NCI-H1436 treated with DMSO at 0.1 percent for 48 hours (cell line): Measurements from ENCODE around the gene ITGB5.

Experiments
- DNase-seq: peaks from one replicate; lab custom pipeline; 2025; lab: John Stamatoyannopoulos, UW

ITGB5 gene

DNA sequence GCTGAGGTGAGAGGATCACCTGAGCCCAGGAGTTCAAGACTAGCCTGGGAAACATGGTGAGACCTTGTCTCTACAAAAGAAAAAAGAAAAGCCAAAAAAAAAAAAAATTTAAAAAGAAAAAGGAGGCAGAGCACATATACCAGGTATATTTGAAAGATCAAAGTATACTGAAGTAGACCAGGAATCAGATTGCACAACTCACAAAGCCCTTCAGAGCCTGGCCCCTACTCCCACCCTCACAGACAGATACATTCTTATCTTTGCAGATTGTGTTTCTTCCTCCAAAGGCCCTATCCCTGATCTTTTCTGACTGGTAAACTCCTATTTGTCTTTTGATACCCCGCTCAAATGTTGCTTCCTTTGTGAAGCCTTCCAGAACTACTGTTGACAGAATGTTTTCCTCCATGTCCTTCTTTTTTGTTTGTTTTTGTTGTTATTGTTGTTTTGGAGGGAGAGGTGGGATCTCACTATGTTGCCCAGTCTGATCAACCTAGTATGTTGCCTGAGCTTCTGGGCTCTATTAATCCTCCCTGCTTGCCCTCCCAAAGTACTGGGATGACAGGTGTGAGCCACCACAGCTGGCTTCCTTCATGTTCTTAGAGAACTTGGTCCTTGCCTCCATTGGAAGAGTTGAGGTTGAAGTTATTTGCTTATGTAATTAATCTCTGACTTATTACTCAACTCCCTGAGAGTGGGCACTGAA, 9.8 kb upstream of the ITGB5 start:
- DNase-seq: no peak

DNA sequence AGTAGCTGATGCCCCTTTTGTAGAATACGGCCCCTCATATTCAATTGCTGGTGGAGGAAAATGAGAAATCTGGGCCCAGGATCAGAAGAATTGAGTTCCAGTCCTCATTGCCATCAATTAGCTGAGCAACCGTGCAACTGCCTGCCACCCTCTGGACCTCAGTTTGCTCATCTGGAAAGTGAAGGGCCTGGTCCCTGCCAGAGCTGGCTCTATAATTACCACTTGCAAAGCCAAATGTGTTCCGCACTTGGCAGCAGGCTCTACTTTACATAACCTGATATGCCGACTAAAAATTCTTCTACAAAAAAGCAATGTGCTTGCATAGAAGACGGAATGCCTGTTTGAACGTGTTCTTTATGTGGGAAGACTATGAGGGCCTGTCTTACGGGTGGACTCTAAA, 8.6 kb upstream of the ITGB5 start:
- no peak for DNase-seq

- no peak for DNase-seq
Observed at GRCh38 chr3:124893526-124893925, 6.4 kb upstream of the ITGB5 start.

DNA sequence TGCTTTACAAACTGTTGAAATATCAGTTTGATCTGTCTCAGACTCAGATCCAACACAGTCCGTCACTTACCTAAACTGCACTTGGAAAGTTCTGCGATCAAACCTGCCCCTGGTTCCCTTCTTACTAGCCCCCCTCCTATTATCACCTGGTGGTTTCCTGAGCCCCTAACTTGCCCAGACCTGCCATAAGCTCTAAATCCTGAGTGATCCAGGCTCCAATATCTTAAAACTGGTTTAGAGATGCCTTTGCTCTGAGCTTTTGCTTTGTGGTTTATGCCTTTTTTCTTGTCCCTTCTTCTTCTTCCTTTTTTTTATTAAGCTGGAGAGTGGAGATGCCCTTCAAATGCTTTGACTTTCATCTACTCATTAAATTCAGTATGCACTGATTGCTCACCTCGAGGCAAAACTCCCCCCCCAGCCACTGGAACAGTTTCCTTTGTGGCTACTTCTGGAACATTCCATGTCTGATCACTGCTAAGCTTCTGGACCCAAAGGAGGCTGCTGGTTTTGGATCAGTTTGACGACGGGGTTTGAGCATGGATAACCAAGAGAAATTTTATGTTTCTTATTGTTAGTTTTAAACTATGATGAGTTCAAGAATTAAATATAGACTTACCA, 3.5 kb upstream of the ITGB5 start:
- DNase-seq: no peak

DNA sequence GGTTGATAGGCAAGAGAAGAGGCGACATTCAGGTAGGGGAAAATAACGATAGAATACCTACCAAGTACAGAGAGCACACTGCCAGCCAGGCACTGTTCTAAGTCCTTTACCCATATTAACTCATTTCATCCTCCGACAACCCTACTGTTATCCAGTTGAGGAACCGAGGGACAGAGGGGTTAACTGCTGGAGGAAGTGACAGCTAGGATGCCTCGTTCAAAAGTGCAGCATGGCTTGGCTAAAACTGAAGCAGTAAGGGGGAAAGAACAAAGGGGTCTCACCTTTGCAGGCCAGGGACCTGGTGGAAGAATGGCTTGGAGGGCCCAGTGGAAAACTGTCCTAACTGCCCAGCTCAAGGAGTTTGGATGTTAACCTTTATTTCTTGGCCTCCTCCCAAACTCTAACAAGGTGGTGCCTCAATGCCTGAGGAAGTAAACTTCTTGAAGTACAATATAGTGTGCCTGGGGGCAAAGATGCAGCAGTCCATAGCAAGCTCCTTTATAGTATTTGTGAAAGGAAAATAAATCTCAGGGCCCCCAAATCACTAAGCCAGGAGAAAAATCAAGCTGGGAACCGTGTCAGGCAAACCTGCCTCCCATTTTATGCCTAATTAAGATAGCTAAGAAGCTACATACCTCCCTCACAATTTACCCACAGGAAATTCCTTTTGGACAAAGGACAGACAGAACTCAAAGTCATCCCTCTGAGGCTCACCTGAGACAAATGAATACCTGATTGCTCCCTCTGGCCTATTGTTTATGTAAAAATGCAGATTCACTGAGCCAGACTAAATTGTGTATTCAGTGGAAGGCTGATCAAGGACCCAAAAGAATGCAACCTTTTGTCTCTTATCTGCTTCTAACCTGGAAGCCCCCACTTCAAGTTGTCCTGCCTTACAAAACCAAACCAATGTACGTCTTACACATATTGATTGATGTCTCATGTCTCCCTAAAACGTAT, 1.6 kb upstream of the ITGB5 start:
- DNase-seq: no peak

GRCh38 chr3:124887932-124888298, 750 bp upstream of the ITGB5 start:
- no peak for DNase-seq

DNA sequence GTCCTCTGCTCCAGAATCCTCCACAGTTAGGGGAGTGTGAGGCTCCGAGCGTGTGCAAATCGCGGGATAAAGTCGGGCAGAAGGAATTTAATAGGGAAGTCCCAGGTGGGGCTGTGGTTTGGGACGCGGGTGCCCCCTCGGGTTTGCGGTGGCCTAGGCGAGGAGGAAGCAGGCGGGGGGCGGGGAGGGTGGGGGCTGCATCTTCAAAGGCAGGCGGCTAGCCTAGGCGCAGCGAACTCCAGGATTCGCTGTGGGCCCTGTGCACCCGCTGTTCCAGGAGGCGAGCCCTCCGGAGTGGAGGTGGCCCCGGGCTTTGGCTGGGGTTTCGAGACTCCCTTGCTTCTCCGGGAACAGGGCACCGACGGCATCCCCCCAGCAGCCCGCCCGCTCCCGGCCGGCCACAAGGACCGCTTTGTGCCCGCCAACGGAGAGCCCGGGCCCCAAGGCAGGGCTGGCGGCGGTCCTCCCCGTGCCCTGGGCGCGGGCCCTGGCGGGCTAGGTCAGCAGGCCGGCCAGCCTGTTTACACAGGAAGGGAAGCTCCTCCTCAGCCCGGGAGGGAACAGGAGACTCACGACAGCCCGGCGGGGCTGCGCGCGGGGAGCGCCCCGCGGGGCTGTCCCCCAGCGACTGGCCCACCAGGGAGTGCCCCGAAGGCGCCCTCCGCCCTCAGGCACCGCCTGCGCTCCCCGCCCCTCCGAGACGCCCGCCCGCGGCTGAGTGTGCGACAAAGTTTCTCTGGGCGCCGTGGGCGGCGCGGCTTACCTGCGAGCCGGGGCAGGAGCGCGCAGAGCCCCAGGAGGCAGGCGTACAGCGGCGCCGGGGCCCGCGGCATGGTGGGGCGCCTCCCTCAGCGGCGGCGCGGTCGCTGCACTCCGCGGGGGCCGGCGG, 753 bp downstream of the ITGB5 start:
- DNase-seq: no peak

- no peak for DNase-seq
Observed at GRCh38 chr3:124885466-124886167, 1.5 kb downstream of the ITGB5 start.

DNA sequence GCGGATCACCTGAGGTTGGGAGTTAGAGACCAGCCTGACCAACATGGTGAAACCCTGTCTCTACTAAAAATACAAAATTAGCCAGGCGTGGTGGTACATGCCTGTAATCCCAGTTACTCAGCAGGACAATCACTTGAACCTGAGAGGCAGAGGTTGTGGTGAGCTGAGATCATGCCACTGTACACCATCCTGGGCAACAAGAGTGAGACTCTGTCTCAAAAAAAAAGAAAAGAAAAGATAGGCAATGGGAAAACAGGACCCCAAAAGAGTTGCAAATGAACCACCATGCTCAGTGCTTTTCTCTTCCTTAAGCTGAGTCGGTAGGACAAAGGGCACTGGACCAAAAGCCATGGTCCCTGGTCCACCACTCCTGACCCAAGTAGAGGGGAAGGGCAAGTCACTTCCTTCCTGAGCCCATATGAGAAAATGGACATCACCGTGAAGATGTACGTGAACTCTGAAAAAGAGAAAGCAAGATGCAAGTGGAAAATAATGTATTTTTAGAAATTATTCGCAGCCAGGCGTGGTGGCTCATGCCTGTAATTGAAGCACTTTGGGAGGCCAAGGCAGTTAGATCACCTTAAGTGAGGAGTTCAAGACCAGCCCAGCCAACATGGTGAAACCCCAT, 2.6 kb downstream of the ITGB5 start:
- no peak for DNase-seq

DNA sequence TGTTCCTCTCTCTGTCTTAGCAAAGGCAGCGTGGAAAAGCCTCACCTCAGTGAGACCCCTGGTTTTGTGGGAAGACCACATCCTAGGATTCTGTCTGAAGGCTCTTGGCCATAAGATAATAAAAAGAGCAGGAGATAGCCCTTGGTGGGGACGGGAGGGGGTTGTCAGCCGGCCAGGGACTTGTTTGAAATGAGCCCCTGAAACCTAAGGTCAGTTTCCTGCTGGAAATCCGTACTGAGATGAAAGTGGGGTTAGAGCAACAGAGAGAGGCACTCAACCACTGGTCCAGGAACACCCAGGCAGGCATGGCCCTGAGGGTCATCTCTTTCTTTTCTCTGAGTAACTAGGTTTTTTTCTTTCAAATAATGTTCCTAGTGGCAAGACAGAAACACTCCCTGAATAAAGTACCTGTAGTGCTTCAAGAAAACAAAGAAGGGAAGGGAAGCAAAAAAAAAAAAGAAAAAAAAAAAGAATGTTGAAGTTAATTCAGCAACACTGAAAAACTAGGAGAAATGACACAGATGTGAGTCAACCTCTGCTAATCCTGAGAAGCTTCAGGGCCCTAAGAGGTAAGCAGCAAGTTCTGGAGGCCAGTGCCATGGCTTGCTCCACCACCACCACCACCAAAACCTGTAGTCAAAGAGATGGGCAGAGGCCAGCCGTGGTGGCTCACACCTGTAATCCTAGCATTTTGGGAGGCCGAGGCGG, 3.2 kb downstream of the ITGB5 start:
- DNase-seq: no peak

DNA sequence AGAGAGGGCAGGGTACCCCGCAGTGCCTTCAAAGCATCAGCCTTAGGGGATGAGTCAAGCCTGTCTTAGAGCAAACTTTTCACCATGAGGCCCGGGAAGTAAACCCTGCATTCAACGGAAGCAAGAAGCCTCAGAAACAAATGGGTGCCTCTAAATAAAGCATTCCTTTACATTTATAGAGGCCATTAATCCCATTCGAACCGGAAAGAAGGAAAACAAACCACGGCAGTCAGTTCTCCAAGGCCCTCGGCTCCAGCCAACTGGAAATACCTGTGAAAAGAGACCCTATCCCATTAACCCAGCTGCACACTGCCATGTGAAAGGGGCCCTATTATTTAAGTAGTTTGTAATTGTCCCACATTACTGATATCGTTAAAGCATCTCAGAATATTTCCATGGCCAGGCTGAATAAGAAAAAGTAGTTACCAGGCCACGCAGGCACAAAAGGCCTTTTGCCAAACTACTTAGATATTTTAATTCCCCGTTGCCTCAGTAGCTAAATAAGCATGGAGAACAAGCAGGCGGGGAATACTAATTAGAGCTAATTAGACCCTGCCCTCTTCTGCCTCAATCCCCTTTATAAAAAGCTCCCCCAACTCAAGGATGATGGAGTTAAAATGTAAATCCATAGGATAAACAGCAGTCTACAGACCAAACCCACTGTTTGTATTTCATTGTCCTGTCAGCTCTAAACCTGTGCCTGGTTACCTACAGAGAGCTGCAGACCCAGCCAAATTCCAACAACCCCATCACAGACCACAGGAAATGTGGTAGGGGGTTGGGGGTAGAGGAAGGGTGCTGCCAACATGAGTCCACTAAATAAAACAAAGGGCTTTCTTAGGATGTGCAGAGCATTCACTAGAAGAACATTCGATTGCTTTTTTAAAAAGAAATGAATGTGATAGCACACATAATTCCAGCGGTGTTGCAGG, 4.1 kb downstream of the ITGB5 start:
- no peak for DNase-seq

DNA sequence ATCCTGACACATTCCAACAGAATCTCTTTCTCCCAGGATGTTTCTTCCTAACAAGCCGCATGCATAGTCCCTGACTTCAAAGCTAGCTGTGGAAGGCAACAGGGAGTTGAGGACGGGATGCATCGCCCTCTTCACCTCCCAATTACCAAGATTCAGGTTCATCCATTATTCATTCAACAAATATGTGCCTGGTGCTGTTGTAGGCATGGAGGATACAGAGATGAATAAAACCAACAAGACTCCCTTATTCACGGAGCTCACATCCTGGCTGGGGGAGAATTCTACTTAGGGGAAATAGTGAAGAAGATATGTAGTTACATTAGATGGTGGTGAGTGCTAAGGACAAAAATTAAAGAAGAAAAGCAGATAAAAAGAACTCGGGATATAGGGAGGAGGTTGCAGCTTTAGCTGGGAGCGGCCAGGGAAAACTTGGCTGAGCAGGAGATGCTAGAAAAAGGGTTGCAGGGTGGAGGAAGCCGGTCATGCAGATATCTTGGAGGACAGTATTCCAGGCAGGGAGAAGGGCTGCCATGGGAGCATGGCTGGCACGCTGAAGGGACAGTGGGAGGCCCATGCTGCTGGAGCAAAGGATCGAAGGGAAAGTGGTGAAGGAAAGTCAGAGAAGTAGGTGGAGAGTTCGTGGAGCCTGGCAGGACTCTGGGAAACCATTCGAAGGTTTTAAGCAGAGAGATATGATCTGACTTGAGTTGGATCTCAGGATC, 5.0 kb downstream of the ITGB5 start:
- DNase-seq: no peak

DNA sequence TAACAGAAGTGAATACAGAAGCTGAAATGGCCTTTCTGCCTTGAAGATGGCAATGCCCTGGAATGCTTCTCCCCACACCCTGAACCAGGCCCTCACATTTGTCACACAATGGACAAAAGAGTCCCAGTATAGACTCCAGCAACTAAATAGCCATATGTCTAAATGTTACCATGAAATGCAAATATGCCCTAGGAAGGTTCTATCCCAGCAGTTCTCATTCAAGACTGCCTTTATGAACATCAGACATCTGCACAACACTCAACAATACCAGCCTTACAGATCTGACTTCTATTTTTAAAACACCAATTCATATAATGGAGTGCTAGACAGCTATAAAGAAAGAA, 7.9 kb downstream of the ITGB5 start:
- no peak for DNase-seq

DNA sequence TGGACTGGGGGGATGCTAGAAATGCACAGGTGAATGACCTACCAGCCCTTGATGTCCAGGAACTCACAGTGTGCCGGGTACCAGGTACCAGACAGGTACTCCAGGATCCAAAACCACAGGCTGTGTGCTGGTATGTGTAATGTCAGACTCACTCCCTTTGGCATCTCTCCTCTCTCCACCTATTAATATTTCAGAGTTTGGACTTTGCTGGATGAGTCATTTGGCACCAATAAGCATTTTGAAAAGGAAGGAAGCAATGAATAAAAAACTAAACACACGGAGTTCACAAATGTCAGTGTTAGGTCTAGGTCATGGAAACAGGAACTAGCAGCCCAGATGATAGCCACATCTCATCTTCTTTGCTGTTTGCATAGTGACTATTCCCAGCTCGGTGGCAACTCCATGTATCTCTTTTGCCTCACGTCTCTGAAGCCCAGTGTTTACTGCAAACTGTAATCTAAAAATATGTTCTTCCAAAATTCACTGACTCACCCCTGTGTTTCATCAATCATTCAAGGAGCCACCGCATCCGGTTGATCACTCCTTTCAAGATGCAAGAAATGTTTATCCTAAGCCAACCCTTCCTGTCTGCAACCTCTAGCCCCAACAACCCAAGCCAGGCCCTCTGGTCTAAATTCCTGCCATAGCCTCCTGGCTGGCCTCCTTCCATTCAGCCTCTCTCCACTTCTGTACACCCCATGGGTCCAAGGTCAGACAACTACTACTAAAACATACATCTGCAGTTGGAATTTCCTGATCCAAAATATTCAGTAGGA, 8.4 kb downstream of the ITGB5 start:
- no peak for DNase-seq

DNA sequence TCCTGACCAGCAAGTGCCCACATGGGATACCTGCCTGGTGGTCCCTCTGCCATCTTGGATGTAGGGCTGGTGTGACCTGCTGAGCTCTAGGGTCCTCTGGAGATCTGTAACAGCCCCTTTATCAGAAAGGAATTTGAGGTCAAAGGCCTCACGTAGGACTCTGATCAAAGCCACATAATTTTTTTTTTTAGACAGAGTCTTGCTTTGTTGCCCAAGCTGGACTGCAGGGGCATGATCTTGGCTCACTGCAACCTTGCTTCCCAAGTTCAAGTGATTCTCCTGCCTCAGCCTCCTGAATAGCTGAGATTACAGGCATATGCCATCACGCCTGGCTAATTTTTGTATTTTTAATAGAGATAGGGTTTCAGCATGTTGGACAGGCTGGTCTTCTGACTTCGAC, 9.5 kb downstream of the ITGB5 start:
- no peak for DNase-seq

DNA sequence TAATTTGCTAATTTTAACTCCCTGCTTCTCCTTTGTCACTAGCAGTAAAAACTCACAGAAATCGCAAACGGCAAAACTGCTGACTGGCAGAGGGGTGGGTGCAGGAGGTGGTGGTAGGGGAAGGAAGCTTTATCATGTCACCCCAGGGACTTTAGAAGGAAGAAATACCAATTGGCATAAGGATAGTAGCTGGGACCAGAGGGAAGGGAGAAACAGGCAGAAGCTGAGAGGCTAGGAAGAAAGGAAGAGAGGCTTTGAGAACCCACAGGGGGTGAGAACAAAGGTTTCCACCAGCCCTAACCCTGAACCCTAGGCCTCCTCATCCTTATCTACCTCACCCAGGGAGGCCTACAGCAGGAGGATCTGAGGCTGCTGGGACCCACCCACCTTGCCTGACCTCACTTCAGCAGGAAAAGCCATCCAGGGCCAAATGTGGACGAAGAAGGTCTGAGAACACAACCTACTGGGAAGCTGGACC, 10.7 kb downstream of the ITGB5 start:
- DNase-seq: no peak

DNA sequence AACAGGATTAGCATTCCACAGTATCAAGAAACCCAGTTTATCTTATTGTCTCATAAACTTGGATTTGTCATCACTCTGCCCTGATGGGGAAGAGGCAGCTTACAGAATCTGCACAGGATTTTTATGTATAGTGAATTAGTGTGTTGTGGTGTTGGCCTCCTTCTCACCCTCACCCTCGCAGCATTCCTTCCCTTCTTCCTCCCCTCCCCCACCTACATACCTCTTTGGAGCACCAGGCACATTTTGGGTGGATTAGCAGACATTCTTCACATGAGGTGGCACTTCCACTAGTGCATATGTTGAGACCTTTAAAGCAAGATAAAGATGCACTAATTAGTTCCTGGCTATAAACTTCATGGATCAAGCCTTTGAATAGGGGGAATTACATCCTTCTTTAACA, 13.9 kb downstream of the ITGB5 start:
- no peak for DNase-seq

- no peak for DNase-seq
Observed at GRCh38 chr3:124867511-124867910, 19.7 kb downstream of the ITGB5 start.
